ENCODE measurements around the gene TOM1L2.

Gene TOM1L2

GRCh38 chr17:17848311-17849082 lies 123.7 kb downstream of the TOM1L2 start:
- no peak overlapping the region for H3K4me3 ChIP-seq (ENCODE audit: low read depth in 1 of 2, low read length in 2 of 2)
- no peaks in the 10 kb centered on the region for H3K27me3 ChIP-seq (ENCODE audit: control insufficient read depth in 1 of 2, insufficient read depth in 2 of 2, low read length in 2 of 2)
- H3K9me3 ChIP-seq (ENCODE audit: control insufficient read depth in 1 of 2, low read length in 2 of 2): no peaks in the 10 kb centered on the region
- no peak overlapping the region for H3K27ac ChIP-seq (ENCODE audit: low read depth, low read length)
- H3K9ac ChIP-seq (ENCODE audit: low read depth in 1 of 2, low read length in 2 of 2): peak overlapping the region in 1 of 2 donors; percentile 3
- peaks cover 34 to 35% of the 10 kb centered on the region in 2 donors for H3K4me1 ChIP-seq (ENCODE audit: control insufficient read depth in 1 of 2, insufficient read depth in 2 of 2, low read length in 2 of 2)
- H3K36me3 ChIP-seq (ENCODE audit: control insufficient read depth in 1 of 2, insufficient read depth in 2 of 2, low read length in 2 of 2): peaks cover 0 to 13% of the 10 kb centered on the region in 2 donors

GRCh38 chr17:17847726-17848125 lies 124.5 kb downstream of the TOM1L2 start:
- Histone ChIP-seq H3K4me3 (ENCODE audit: low read depth in 1 of 2, low read length in 2 of 2) (no peak overlapping the region), H3K4me1 (ENCODE audit: control insufficient read depth in 1 of 2, insufficient read depth in 2 of 2, low read length in 2 of 2) (peaks cover 26 to 27% of the 10 kb centered on the region in 2 donors), H3K9me3 (ENCODE audit: control insufficient read depth in 1 of 2, low read length in 2 of 2) (no peaks in the 10 kb centered on the region), H3K9ac (ENCODE audit: low read depth in 1 of 2, low read length in 2 of 2) (no peak overlapping the region), H3K27me3 (ENCODE audit: control insufficient read depth in 1 of 2, insufficient read depth in 2 of 2, low read length in 2 of 2) (no peaks in the 10 kb centered on the region), H3K36me3 (ENCODE audit: control insufficient read depth in 1 of 2, insufficient read depth in 2 of 2, low read length in 2 of 2) (peaks cover 0 to 13% of the 10 kb centered on the region in 2 donors), H3K27ac (ENCODE audit: low read depth, low read length) (no peak overlapping the region)

GRCh38 chr17:17847118-17847689 lies 125.0 kb downstream of the TOM1L2 start:
- Histone ChIP-seq H3K4me1 (ENCODE audit: control insufficient read depth in 1 of 2, insufficient read depth in 2 of 2, low read length in 2 of 2) (peaks cover 26 to 27% of the 10 kb centered on the region in 2 donors), H3K36me3 (ENCODE audit: control insufficient read depth in 1 of 2, insufficient read depth in 2 of 2, low read length in 2 of 2) (peaks cover 0 to 13% of the 10 kb centered on the region in 2 donors), H3K9ac (ENCODE audit: low read depth in 1 of 2, low read length in 2 of 2) (no peak overlapping the region), H3K4me3 (ENCODE audit: low read depth in 1 of 2, low read length in 2 of 2) (no peak overlapping the region), H3K27me3 (ENCODE audit: control insufficient read depth in 1 of 2, insufficient read depth in 2 of 2, low read length in 2 of 2) (no peaks in the 10 kb centered on the region), H3K27ac (ENCODE audit: low read depth, low read length) (no peak overlapping the region), H3K9me3 (ENCODE audit: control insufficient read depth in 1 of 2, low read length in 2 of 2) (no peaks in the 10 kb centered on the region)

- Histone ChIP-seq H3K27ac (ENCODE audit: low read depth, low read length) (no peak overlapping the region), H3K9ac (ENCODE audit: low read depth in 1 of 2, low read length in 2 of 2) (no peak overlapping the region), H3K9me3 (ENCODE audit: control insufficient read depth in 1 of 2, low read length in 2 of 2) (no peaks in the 10 kb centered on the region), H3K4me1 (ENCODE audit: control insufficient read depth in 1 of 2, insufficient read depth in 2 of 2, low read length in 2 of 2) (peaks cover 27% of the 10 kb centered on the region in 2 donors), H3K4me3 (ENCODE audit: low read depth in 1 of 2, low read length in 2 of 2) (no peak overlapping the region), H3K27me3 (ENCODE audit: control insufficient read depth in 1 of 2, insufficient read depth in 2 of 2, low read length in 2 of 2) (no peaks in the 10 kb centered on the region), H3K36me3 (ENCODE audit: control insufficient read depth in 1 of 2, insufficient read depth in 2 of 2, low read length in 2 of 2) (peaks cover 0 to 13% of the 10 kb centered on the region in 2 donors)
Observed at GRCh38 chr17:17846645-17847044, 125.6 kb downstream of the TOM1L2 start.

- H3K9ac ChIP-seq (ENCODE audit: low read depth in 1 of 2, low read length in 2 of 2): no peak overlapping the region
- peaks cover 0 to 13% of the 10 kb centered on the region in 2 donors for H3K36me3 ChIP-seq (ENCODE audit: control insufficient read depth in 1 of 2, insufficient read depth in 2 of 2, low read length in 2 of 2)
- peaks cover 31 to 33% of the 10 kb centered on the region in 2 donors for H3K4me1 ChIP-seq (ENCODE audit: control insufficient read depth in 1 of 2, insufficient read depth in 2 of 2, low read length in 2 of 2)
- no peak overlapping the region for H3K4me3 ChIP-seq (ENCODE audit: low read depth in 1 of 2, low read length in 2 of 2)
- no peaks in the 10 kb centered on the region for H3K27me3 ChIP-seq (ENCODE audit: control insufficient read depth in 1 of 2, insufficient read depth in 2 of 2, low read length in 2 of 2)
- H3K27ac ChIP-seq (ENCODE audit: low read depth, low read length): no peak overlapping the region
- H3K9me3 ChIP-seq (ENCODE audit: control insufficient read depth in 1 of 2, low read length in 2 of 2): no peaks in the 10 kb centered on the region
Observed at GRCh38 chr17:17846003-17846402, 126.2 kb downstream of the TOM1L2 start.

GRCh38 chr17:17845046-17845775 lies 127.0 kb downstream of the TOM1L2 start:
- Histone ChIP-seq H3K27ac (ENCODE audit: low read depth, low read length) (no peak overlapping the region), H3K9ac (ENCODE audit: low read depth in 1 of 2, low read length in 2 of 2) (no peak overlapping the region)

GRCh38 chr17:17844500-17844899 lies 127.7 kb downstream of the TOM1L2 start:
- Histone ChIP-seq H3K9me3 (ENCODE audit: control insufficient read depth in 1 of 2, low read length in 2 of 2) (no peaks in the 10 kb centered on the region), H3K4me3 (ENCODE audit: low read depth in 1 of 2, low read length in 2 of 2) (no peak overlapping the region), H3K4me1 (ENCODE audit: control insufficient read depth in 1 of 2, insufficient read depth in 2 of 2, low read length in 2 of 2) (peaks cover 28 to 32% of the 10 kb centered on the region in 2 donors), H3K36me3 (ENCODE audit: control insufficient read depth in 1 of 2, insufficient read depth in 2 of 2, low read length in 2 of 2) (peaks cover 0 to 13% of the 10 kb centered on the region in 2 donors), H3K9ac (ENCODE audit: low read depth in 1 of 2, low read length in 2 of 2) (no peak overlapping the region), H3K27me3 (ENCODE audit: control insufficient read depth in 1 of 2, insufficient read depth in 2 of 2, low read length in 2 of 2) (no peaks in the 10 kb centered on the region), H3K27ac (ENCODE audit: low read depth, low read length) (no peak overlapping the region)

More at GRCh38 chr17:17845046-17845775, 127.0 kb downstream of the TOM1L2 start:
- Histone ChIP-seq H3K27me3 (ENCODE audit: control insufficient read depth in 1 of 2, insufficient read depth in 2 of 2, low read length in 2 of 2) (no peaks in the 10 kb centered on the region), H3K4me1 (ENCODE audit: control insufficient read depth in 1 of 2, insufficient read depth in 2 of 2, low read length in 2 of 2) (peaks cover 31 to 35% of the 10 kb centered on the region in 2 donors), H3K4me3 (ENCODE audit: low read depth in 1 of 2, low read length in 2 of 2) (no peak overlapping the region), H3K36me3 (ENCODE audit: control insufficient read depth in 1 of 2, insufficient read depth in 2 of 2, low read length in 2 of 2) (peaks cover 0 to 13% of the 10 kb centered on the region in 2 donors), H3K9me3 (ENCODE audit: control insufficient read depth in 1 of 2, low read length in 2 of 2) (no peaks in the 10 kb centered on the region)

- Histone ChIP-seq H3K36me3 (ENCODE audit: control insufficient read depth in 1 of 2, insufficient read depth in 2 of 2, low read length in 2 of 2) (peaks cover 0 to 13% of the 10 kb centered on the region in 2 donors), H3K27me3 (ENCODE audit: control insufficient read depth in 1 of 2, insufficient read depth in 2 of 2, low read length in 2 of 2) (no peaks in the 10 kb centered on the region), H3K9me3 (ENCODE audit: control insufficient read depth in 1 of 2, low read length in 2 of 2) (no peaks in the 10 kb centered on the region), H3K4me3 (ENCODE audit: low read depth in 1 of 2, low read length in 2 of 2) (no peak overlapping the region), H3K4me1 (ENCODE audit: control insufficient read depth in 1 of 2, insufficient read depth in 2 of 2, low read length in 2 of 2) (peaks cover 27 to 32% of the 10 kb centered on the region in 2 donors), H3K27ac (ENCODE audit: low read depth, low read length) (no peak overlapping the region), H3K9ac (ENCODE audit: low read depth in 1 of 2, low read length in 2 of 2) (no peak overlapping the region)
Observed at GRCh38 chr17:17844079-17844478, 128.1 kb downstream of the TOM1L2 start.

GRCh38 chr17:17843096-17843495 lies 129.1 kb downstream of the TOM1L2 start:
- Histone ChIP-seq H3K4me3 (ENCODE audit: low read depth in 1 of 2, low read length in 2 of 2) (no peak overlapping the region), H3K9me3 (ENCODE audit: control insufficient read depth in 1 of 2, low read length in 2 of 2) (no peaks in the 10 kb centered on the region), H3K36me3 (ENCODE audit: control insufficient read depth in 1 of 2, insufficient read depth in 2 of 2, low read length in 2 of 2) (peaks cover 0 to 13% of the 10 kb centered on the region in 2 donors), H3K27ac (ENCODE audit: low read depth, low read length) (no peak overlapping the region), H3K27me3 (ENCODE audit: control insufficient read depth in 1 of 2, insufficient read depth in 2 of 2, low read length in 2 of 2) (no peaks in the 10 kb centered on the region), H3K9ac (ENCODE audit: low read depth in 1 of 2, low read length in 2 of 2) (no peak overlapping the region), H3K4me1 (ENCODE audit: control insufficient read depth in 1 of 2, insufficient read depth in 2 of 2, low read length in 2 of 2) (peaks cover 28 to 34% of the 10 kb centered on the region in 2 donors)

Measured in duodenal mucosa (tissue), 2 donors.